NOMO-1 treated with dmso at 0.1 percent for 144 hours (cell line): ENCODE data around the gene CFAP43.

Experiments used
- DNase-seq: peaks from one replicate; lab custom pipeline; 2025; ENCODE audit not compliant: unreplicated experiment; lab: John Stamatoyannopoulos, UW

The CFAP43 gene

DNA sequence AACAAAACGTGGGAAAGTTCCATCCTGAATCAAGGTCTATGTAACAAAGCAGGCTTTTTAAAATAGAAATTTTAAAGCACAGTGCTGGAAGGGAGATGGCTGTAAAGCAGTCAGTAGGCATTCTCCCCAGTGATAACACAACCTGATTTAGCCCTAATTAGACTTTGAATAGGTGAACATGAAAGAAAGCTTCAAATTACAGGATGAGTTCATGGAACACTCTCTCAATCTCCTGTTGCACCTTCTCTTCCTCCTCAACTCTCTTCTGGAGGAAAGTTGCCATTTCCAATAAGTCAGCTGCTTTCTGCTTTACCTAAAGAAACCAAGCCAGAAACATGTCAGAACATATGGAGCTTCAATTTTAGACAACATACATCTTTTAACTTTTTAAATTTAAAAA, 90.1 kb downstream of the CFAP43 start:
- no peak for DNase-seq

DNA sequence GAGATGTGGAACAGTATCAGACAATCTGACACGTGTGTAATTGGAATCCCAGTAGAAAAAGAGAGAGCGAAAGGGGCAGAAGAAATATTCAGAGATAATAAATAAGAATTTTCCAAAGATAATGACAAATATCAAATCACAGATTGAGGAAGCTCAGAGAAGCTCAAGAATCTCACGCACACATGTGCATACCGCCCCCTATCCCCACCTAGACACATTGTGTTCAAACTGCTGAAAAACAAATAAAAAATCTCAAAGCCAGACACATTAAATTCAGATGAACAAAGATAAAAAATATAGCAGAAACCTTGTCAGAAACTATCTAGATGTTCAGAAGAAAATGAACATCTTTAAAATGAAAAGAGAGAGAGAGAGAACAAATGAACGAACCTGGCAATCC, 92.9 kb downstream of the CFAP43 start:
- DNase-seq, result no peak

- DNase-seq, result no peak
These were observed 94.0 kb downstream of the CFAP43 start for GRCh38 chr10:104138131-104138530.

- no peak for DNase-seq
These were observed 102.1 kb downstream of the CFAP43 start for GRCh38 chr10:104130041-104130440.

DNA sequence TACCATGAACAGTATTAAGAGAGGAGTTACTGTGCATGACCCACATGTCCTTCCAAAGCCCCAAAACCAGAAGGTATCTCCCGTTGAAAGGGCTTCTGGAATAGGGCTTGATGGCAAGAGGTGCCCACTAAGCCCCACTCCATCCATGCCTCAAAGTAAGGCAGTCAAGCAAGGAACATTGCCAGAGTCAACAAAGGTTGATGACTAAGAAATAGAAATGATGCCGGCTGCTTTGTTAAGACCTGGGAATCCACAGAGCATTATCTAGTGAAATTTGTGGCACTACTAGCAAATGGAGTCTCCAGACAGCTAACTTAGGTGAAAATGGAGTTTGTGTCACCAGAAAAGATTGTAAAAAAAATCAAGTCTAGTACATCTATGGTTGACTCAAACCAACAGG, 104.0 kb downstream of the CFAP43 start:
- no peak for DNase-seq

DNA sequence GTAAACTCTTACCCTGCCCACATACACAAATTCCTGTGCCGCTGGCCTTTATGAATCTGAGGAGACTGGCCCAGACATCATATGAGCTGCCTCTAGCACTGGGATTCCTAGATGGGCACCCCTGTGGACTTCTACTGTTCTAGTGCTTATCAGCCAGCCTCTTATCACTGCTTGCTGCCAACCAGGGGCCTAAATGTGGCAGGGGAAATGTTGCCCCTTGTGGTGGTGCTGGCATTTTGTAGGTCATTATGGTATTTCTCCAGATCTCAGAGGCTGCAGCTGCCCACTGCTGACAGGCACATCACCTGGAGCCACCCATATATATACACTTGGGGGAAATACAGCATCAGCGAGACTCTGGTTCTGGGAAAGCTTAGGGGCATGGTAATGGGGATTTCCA, 104.8 kb downstream of the CFAP43 start:
- DNase-seq, result no peak

DNA sequence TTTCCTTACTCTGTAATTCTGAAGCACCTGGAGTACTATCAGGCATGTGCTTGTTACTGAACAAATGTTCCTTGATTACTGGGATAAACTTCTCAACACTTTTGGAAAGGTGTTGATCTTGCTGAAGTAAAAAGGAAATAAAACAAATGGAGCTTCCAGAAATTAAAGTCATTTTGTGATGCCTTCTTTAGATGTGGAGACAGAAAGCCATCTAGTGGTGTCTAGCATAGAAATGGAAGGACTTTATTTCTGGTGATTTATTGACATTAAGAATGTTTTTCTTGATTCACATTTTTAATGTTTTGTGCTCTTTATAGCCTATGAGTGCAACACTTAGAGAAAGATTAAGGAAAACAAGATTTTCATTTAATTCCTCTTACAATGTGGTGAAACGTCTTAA, 108.8 kb downstream of the CFAP43 start:
- no peak for DNase-seq

DNA sequence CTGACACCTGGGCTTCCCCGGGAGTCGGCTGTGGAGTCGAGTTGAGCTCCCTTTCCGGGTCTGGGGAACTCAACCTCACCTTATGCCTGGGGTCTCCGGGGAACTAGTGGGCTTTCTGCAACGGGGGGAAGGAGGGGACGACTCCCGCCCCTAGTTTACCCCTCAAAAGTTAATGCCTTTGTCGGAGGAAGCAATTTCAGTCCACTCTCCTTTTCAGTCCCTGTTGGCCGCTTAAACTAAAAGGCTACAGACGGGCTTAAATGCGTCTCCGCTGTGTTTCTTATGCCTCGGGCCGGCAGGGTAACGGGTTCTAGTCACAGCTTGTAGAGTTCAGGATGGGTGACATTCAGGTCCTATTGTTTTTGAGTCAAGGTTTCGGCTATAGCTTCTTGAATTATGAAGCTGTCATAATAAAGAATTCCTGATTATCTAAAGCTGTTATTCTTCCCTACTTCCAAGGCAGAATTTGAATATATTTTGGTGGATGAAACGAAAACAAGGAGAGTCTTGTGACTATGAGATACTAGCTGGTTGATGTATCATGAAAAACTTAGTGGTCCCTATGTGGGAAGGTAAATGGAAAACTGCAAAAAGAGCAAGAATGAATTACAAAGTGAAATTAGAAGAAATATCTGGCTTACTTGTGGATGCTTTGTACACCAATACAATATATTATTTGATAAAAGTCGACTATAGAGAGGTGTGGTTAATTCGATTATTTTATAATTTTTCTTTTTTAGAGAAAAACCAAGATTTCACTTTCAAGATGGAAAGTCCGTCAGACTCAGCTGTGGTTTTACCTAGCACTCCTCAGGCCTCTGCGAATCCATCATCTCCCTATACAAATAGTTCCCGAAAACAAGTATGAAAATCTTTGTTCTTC, 109.7 kb downstream of the CFAP43 start:
- no peak for DNase-seq

GRCh38 chr10:104121485-104122224, 110.5 kb downstream of the CFAP43 start, which contains the start of gene SFR1:
TSS of gene SFR1 (plus strand) at chr10:104122171. CDS start at chr10:104122184, 13 bp downstream.
- DNase-seq, result peak; percentile 97

- DNase-seq, result peak; percentile 56
These were observed 111.2 kb downstream of the CFAP43 start for GRCh38 chr10:104120903-104121484.

GRCh38 chr10:104120512-104120902, 111.7 kb downstream of the CFAP43 start:
- no peak for DNase-seq

GRCh38 chr10:104119996-104120395, 112.2 kb downstream of the CFAP43 start:
- no peak for DNase-seq

GRCh38 chr10:104117839-104118323, 114.3 kb downstream of the CFAP43 start:
- DNase-seq, result no peak

DNA sequence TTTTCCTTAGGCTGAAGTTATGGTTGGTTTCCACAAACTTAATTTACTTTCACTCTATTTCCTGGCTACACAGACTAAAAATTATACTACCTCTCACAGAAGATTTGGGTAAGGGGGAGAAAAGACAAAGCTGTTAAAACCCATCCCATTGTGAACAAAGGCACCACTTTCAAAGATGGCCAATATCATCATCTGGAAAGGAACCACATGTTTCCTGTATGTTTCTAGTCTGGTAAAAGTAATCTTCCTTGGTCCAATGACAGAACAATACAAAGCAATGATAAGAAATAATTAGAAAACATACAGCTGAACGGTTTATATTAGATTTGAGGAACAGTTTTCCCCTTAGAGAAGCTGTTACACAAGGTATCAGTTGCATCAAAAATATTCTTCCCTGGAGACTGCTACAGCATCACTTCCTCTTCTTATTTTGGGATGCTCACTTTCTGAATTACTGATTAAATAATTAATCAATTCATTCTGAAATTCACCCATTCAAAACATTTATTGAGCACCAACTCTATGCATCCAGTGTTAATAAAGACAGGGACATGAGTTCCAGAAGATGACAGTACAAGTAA, 118.7 kb downstream of the CFAP43 start:
- DNase-seq, result no peak

GRCh38 chr10:104109908-104110662, 122.1 kb downstream of the CFAP43 start:
- DNase-seq, result no peak

- DNase-seq, result no peak
These were observed 127.2 kb downstream of the CFAP43 start for GRCh38 chr10:104104926-104105325.

DNA sequence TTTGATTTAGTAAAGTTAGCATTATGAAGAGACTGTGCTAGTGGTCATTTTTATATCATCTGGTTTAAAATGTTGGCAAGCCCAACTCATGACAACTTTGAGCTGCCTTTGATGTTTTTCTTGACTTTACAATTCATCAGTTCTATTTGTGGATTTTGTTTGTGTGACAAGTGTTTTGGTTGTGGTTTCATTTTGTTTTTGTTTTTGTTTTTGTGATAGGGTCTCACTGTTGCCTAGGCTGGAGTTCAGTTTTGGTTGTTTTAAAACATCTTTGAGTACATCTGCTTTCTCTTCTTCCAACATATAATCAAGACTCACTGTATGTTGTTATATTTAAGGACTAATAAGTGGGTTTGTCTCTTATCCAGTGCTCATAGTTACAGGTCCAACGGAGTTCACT, 127.7 kb downstream of the CFAP43 start:
- DNase-seq, result no peak

GRCh38 chr10:104103956-104104355, 128.2 kb downstream of the CFAP43 start:
- DNase-seq, result no peak

- DNase-seq, result no peak
These were observed 130.3 kb downstream of the CFAP43 start for GRCh38 chr10:104101902-104102301.

DNA sequence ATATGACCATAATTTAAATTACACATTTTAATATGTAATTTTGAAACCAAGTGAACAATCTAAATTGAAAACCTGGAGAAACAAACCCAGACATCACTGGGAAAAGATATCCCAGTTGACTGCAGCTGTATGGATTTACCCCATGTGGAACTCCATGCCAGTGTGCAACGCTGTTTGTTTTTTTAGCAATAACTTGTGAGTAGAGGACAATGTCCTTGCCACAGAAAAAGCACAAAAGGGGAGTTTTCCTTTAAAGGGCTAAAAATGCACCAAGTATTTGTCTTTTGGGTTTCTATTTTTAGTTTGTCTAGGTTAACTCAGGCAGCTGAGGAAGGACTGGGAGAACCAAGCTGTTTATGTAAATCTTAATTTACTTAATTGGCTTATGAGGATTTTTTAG, 131.4 kb downstream of the CFAP43 start:
- no peak for DNase-seq

DNA sequence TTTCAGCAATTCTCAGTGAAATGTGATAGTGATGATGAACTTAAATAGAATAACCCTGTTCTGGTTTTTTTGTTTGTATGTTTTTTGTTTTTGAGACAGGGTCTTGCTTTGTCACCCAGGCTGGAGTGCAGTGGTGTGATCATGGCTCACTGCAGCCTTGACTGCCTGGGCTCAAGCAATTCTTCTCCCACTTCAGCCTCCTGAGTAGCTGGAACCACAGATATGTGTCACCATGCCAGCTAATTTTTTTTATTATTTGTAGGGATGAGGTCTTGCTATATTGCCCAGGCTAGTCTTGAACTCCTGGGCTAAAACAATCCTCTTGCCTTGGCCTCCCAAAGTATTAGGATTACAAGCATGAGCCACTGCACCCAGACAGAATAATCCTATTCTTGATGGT, 132.2 kb downstream of the CFAP43 start:
- DNase-seq, result no peak
